NCI-H2227 treated with DMSO at 0.1 percent for 48 hours (cell line): ENCODE measurements around the gene VSTM4.

Source experiments
- DNase-seq: peaks from one replicate; lab custom pipeline; 2025; lab: John Stamatoyannopoulos, UW

Gene VSTM4

DNA sequence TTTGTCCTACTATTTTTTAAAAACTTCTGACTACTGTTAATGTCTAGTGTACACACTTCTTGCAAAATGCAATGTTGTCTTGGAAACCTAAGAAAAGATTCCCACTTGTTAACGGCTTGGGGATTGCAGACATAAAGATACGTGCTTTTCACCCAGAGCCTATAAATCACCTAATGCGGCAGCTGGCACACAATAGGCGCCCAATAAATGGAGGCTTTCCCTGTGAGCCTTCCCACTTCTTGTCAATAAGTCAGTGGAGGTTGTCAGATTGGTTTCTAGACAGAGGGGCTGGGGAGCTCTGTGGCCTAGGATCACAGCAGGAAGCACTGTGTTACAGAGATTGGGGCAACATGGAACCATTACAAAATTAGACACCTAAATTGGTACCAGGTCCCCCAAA lies 74.7 kb downstream of the VSTM4 start:
- no peak for DNase-seq

DNA sequence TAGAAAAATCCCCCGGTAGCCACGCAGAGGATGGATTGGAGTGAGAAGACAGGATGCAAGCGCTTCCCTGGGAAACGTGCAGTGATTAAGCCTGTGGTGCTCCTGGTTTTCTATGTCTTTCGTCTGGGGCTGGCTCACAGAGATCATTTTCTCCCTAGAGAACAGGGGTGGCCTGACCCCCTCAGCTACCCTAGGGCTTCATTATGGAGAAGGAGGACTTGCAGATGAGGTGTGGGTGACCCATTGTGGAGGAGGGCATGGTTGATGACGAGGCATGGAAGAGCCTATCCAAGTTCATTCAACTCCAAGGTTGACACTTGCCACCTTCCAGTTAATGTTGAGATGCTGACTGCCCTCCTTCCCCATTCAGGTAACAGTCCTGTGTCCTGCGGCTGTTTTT lies 75.9 kb downstream of the VSTM4 start:
- DNase-seq, result no peak

DNA sequence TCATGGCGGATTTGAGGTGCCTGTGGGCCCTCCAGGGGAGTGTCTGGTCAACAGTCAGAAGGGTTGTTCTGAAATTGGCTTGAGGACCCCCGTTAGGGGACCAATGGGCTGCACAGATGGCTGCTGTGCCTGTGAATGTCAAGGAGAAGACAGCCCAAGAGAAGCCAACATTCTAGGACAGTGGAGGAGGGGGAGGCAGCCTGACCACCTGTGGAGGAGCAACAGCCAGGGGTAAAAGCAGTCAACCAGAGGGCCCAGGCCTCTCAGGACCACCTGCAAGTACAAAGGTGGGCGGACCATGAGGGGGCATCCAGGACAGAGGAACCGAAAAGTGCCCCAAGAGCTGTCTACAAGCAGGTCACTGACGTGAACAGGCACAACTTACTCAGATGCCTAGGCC lies 76.6 kb downstream of the VSTM4 start:
- DNase-seq, result no peak

DNA sequence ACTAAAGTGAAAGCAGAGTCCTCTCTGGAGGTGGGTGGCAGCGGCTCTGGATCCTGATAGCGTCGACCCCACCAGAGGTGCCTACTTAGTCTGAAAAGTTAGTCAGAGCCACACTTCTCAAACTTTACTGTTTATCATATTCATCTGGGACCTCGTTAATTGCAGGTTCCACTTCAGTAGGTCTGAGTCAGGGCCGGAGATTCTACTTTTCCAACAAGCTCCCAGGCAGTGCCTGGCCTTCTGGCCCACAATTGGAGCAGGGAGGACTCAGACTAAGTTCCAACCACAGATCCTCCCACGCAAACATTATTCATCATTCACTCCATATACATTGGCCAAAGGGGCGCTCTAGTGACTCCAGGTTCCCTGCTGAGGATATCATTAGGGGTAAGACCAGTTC lies 78.1 kb downstream of the VSTM4 start:
- no peak for DNase-seq

DNA sequence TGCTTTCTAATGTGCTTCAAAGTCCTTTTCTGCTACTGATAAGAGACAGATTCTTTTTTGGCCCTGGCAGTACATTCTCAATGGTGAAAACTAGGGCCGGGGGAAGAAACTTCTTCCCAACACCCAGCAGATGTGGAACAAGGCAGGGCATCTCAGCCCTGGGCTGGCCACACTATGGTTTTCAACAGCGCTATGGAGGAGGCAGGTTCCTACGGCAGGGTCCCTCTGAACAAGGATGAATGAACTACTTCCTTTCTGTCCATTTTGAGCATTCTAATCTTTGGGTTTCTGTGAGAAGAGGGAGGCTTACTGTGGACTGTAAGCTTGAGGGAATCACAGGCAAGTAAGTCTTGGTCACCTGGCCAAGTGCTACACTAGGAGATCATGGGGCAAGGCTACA lies 78.7 kb downstream of the VSTM4 start:
- DNase-seq, result no peak

DNA sequence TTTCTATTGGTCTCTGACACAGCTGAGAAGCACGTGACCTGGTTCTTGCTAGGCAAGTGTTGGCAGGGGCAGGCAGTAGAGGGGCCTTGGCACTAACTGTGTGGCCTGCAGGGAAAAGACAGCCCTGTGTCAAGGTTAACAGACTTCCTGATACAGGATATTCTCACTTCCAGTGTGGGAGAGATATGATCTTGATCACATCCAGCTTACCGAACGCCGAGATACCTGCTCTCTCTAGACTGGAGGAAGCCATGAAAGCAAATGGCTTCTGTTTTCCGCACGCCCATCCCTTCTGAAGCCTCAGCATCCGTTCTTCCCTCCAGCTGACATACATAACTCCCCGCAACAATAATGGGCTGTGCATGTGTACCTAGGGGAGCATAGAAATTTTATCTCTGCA lies 79.4 kb downstream of the VSTM4 start:
- DNase-seq, result no peak

DNA sequence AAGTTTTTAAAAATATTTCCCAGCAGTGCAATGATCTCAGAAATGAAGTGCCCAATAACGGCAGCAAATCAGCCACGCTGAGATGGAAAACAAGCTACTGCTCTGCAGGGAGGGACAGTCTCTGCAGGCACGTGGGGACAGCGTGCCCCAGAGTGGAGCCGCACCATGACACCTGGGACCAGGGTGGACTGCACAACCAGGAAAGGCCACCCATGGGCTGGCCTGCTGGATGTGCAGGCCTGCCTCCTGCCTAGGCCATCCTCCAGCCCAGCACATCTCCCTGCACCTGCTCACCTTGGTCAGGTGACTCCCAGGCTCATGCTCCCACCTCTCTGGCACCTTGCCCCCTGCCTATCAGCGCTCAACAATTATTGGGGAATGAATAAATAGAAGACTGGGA lies 80.4 kb downstream of the VSTM4 start:
- DNase-seq, result no peak

DNA sequence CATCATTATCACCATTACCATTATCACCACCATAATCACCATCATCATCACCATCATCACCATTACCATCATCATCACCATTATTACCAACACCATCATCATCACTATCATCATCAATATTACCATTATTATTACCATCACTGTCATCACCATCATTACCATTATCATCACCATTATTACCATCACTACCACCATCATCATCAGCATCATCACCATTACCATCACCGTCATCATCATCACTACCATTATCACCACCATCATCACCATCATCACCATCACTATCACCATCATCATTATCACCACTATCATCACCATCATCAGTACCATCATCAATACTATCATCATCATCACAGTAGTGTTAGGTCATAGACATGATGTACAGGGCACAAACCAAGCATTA lies 81.4 kb downstream of the VSTM4 start:
- DNase-seq, result no peak

DNA sequence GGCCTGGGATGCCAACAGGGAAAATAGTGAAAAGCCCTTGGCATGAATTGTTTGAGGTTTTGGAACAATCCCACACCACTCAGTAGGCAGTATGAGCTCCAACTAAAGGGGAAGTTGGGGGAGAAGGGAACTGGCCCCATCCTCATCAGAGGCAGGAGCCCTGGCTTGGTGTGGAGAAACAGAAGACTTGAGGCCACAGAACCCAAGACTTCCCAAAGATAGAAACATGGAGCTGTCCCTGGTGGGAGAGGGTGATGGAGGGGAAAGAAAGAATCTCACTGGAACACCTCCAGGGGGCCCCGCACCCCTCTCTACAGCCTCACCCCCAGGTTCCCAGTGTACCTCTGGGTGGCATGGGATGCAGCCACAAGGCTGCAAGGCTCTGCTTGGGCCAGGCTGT lies 85.7 kb downstream of the VSTM4 start:
- DNase-seq, result no peak

DNA sequence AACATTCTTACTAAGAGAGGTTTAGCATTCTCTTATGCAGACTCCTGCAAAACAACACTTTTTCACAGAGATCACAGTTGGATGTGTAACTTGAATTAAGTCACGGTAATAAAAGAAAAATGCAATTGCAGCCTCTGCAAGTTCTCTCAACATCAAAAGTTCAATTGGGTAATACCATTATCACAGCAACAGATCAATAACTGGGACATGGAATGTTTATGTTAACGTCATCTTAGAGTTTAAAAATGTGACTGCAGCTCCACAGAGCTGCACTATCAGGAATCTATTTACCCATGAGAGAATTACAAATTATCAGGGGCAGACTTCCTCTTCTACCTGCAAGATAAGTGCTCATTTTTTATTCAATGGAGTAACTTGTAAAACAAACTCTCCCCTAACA lies 86.7 kb downstream of the VSTM4 start:
- DNase-seq, result no peak

DNA sequence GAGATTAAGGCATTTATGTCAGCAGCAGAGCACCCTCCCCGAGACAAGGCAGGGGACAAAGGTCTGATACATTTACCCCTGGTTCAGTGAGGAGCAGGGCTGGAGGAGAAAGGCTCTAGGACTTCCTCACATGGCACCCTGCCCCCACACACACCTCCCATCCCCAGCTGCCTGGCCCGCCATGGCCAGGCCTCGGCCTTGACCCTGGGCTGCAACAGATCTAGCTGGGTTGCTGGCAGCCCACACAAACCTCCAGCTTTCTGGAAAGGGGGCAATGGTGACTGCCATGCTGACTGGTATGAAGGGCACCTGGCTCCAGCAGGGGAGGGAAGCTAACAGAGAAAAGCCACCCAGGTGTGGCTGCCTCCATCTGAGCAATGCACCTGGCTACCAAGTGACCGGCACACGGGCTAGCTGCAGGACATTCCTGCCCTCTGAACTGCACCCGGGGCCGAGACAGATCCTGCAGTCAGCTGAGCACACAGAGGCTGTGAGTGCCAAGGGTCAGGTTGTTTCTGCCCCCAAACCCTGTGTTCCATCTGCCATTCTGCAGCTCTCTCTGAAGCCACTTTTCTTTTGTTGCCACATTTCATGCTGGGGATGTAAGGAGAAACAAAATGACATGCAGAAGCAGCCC lies 89.9 kb downstream of the VSTM4 start:
- DNase-seq, result no peak

DNA sequence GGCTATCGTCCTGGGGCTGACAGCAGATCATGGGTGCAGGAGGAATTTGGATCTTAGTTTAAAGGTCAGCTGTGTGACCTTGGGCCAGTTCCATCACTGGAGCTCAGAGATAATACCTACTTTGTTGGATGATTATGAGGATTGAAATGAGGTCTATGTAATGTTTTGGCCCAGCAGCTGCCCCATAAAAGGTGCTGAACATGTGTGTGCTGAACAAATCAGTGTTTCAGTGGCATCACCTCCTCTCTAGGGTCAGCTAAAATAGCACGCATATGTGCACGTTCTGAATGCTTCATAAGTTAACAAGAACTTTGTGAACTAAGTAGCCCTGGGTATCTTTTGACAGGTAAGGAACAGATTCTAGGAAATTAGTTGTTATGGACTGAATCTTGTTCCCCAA lies 90.8 kb downstream of the VSTM4 start:
- DNase-seq, result no peak

DNA sequence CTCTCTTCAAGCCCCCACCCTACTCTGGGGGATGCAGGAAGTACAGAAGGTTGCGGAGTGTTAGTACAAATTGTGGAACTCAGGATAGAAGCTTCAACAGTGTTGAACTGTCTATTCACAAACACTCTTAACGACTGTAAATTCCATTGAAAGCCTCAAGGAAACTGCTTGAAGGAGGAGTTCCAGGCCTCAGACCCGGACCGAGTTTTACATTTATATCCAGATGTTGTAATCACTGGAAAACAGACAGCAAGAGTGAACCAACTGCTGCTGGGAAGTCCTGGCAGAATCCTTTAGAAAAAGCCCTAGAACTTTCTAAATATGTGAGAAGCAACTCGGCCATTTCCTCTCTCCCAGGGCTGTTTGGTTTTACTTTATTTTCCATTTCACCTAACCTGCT lies 91.6 kb downstream of the VSTM4 start:
- DNase-seq, result no peak

DNA sequence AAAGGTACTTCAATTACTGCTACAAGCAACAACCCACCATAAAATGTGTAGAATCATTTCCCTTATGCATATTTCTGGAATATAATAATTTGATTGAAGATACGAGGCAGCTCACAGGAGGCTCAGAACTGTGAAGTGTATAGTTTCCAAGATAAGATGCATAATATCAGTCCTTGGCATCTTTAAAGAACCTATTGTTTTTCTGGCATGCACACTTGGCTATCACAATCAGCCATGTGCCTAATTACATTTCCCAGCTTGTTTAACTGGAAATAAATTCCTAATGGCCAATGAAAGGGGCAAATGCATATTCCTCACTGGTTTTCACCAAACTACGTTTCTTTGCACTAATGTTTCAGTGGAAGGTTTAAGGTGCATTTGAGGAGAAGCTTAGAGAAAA lies 92.3 kb downstream of the VSTM4 start:
- no peak for DNase-seq

DNA sequence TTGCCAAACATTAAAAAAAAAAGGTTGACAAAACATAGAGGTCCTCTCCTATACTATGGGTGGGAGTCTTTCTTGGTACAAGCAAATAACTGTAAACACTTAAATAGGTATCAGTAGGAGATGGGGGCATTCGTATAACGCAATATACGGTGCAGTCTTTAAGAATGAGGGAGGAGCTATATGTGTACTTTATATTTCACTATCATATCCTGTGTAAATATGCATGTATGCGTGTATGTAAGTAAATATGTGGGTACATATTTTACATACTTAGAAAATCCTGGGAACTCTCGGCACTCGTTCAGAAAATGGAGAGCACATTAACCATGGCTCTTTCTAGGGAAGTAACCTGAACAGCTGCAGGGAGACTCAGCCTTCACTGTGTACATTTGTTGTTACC lies 93.6 kb downstream of the VSTM4 start:
- DNase-seq, result no peak

DNA sequence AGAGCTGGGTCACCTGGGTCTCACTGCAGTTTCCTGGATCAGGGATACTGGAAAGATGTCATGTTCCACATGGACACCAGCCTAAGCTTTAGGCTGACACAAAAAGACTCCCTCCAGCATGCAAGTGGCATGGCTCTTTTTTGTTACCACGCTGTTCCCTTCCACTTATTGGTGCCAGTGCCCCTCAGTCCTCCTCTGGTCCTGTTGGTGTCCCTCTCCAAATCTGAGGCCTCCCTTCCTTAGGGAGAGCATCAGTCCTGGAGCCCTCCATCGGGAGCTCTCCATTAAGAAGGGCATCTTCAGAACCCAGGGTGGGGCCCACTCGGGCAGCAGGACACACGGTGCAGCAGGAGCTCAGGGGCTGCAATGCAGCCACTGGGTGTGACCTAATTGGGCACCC lies 99.6 kb downstream of the VSTM4 start:
- DNase-seq, result no peak

DNA sequence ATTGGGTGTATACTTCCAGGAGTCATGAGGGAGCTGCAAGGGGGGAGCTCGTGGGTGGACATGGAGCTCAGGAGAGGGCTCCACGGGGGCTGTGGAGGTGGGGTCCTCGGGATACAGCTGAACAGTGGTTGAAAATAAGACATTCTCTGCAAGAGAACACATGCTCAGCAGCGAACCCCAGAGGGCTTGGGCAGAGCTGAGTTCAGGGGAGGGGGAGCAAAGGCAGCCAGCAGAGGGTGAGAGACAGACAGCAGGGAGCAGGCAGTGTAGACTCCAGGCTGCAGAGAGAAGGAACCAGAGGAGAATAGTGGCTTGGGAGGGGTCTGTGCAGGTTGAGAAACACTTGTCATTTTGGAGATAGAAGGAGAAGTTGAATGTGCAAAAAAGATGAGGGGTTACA lies 102.7 kb downstream of the VSTM4 start:
- DNase-seq, result no peak

DNA sequence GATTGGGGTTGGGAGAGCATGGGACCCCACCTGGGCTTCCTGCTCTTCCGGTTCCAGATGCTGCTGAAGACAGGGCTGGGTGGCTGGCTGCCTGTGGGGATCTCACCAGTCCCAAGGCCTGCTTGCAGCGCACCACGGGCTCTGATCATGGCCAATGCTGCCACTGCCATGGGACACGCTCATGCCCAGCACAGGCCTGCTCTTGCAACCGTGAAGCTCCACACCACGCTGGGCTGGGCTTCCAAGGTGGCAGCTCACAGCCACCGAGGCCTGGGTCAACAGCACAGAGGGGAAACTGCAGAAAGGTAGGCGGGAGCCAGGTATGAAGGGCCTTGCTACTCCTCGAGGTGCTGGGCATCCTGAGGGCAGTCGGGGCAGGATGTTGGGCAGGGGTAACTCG lies 103.6 kb downstream of the VSTM4 start:
- no peak for DNase-seq

DNA sequence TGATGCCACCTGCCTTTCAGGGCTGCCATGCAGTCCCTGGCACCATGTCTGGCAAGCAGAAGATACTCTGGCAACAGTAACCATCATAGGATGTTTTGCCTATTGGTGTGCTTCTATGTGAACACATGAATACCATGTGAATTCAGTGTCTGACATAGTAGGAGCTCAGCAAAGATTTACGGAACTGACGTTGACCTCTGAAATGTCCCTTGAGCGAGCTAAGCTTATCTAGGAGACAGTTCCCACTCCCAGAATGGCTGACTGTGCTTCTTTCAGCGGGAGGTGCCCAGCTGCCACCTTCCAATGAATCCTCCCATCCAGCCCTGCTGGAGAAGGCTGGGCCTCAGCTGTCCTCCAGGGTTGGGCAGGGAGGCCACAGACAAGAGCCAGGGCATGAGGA lies 104.5 kb downstream of the VSTM4 start:
- no peak for DNase-seq

DNA sequence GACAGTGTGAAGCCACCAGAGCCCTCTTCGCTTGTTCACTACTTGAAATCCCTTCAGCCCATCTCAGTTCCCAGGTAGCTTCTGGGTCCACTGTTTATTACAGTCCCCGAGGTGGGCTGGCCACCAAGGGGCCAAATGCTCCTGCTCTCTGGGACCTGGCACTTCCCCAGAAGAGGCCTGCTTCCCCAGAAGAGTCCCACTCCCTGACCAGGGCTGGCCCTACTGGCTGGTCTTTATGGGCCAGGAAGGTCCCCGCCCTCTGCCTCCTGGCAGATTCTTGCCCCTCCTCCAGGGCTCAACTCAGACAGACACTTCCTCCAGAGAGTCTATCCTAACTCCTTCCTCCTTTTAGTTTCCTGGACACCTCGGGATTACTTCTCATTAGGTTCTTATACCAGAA lies 105.0 kb downstream of the VSTM4 start:
- DNase-seq, result no peak

DNA sequence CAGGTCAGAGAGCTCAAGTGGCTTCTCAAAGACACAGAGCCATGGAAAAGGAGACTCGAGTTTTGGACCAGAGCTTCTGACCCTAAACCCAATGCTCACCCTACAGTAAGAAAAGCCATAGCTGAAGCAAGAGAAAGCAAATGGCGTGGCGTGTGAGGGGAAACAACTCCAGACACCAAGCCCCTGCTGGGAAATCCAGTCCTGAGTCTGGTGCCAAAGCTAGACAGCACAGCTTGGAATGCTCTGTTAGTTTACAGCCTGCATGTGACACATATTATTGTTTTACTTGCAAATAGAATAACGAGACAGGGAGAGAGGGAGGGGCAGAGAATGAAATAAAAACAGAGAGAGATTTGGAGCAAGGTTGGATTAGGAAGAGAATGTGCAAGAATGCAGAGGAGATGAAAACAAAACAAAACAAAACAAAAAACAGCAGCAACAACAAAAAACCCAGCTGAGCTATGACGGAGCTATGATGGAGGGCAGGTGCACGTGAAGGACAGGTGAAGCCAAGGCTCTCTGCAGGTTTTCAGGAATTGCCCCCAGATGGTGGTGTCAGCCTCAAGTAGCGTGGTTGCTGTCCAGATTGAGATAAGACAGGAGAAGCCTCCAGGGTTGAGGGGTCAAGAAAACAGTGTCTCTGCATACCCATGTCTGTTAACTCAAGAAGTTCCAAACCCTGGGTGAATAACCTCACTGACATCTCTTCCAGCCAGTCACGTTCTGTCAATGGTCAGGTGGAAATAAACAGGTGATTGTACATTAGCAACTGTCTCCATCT lies 105.9 kb downstream of the VSTM4 start:
- no peak for DNase-seq

DNA sequence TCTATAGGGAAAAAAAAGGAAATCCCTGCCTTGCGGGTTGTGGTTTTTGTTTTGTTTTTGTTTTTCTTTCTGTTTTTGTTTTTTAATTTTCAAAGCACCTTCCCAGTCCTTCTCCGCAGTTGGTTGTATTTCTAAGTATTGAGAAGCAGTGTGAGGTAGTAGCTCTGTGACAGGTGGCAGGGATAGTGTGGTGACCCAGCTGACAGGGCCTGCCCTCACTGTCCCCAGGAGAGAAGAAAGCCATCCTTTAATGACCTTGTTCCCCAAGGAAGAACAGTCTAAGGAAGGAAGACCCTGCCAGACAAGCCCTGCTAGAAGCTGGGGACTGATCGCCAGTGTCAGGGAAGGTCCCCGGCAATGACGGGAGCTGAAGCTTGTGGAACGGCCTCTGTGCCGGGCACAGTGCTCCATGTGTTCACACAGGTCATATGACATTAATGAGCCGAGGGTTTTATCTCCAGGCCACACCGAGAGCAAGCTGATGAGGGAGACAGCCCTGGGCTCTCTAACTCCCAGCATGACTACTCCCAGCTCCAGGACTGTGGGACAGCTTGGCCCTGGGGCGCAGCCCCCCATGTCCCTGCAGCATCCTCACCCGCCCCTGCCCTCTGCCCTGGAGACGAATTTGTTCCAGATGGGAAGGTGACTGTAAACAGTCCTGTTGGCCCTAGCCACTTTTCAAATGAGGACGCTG lies 106.7 kb downstream of the VSTM4 start:
- DNase-seq, result no peak

DNA sequence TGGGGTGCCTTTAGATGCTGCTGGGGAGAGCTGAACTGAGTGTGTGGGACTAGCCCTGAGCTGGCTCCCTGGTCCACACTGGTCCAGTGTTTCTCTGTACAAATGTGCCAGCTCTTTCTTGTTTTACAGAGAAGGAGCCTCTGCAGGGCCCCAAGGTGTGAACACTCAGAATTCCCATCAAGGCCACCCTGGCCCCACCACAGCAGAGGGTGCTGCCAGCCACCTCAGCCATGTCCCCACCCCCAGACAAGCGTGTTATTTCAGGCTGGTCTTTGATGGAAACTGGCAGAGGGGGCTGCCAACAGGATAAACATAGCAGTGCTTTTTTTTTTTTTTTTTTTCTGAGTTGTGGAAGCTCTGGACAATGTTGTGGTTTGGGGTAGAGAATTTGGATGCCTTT lies 107.2 kb downstream of the VSTM4 start:
- DNase-seq, result no peak

DNA sequence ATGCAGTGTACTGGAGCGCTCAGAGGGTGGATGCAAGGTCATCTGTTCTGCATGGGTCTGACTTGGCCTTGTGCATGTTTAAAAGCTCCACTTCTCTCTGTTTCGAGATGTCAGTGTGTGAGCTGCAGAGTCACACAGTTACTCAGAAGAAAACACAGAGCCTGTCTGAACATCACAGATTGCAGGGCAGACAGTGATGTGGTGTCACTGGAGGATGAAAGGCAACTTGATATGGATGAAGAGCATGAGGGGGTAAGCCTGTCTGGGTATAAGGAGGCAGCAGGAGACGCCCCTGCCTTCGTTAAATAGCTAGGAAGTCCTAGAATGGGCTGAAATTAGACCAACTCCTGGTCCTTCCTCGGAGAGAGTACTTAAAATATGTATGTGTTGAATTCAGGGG lies 108.2 kb downstream of the VSTM4 start:
- no peak for DNase-seq
